Mucosa of stomach (tissue), 1 donor: ENCODE data around the gene MYO18B.

Experiments
- H3K27me3 ChIP-seq: one replicate; pipeline ENCODE4 v1.7.0; 2013; ENCODE audit warnings: mild to moderate bottlenecking, low read length; ENCODE audit not compliant: control insufficient read depth, insufficient read depth
- H3K36me3 ChIP-seq: one replicate; pipeline ENCODE4 v1.7.0; 2013; ENCODE audit warnings: low read length; ENCODE audit not compliant: control insufficient read depth, insufficient read depth
- H3K4me1 ChIP-seq: one replicate; pipeline ENCODE4 v1.7.0; 2013; ENCODE audit warnings: mild to moderate bottlenecking, low read length; ENCODE audit not compliant: control insufficient read depth, insufficient read depth
- H3K4me3 ChIP-seq: one replicate; pipeline ENCODE4 v1.7.0; 2013; ENCODE audit warnings: low read length
- H3K9ac ChIP-seq: one replicate; pipeline ENCODE4 v1.7.0; 2013; ENCODE audit warnings: mild to moderate bottlenecking, low read length, moderate library complexity
- H3K9me3 ChIP-seq: one replicate; pipeline ENCODE4 v1.7.0; 2013; ENCODE audit warnings: mild to moderate bottlenecking, low read length, moderate library complexity; ENCODE audit not compliant: control insufficient read depth
- donor health status: Pancreatic carcinoma.

MYO18B gene

GRCh38 chr22:25823276-25823675, 81.3 kb downstream of the MYO18B start:
- H3K4me3 ChIP-seq: no peak overlapping the region
- no peaks in the 10 kb centered on the region for H3K36me3 ChIP-seq
- no peaks in the 10 kb centered on the region for H3K27me3 ChIP-seq
- no peaks in the 10 kb centered on the region for H3K4me1 ChIP-seq
- H3K9me3 ChIP-seq: no peaks in the 10 kb centered on the region
- no peak overlapping the region for H3K9ac ChIP-seq

- no peaks in the 10 kb centered on the region for H3K9me3 ChIP-seq
- no peaks in the 10 kb centered on the region for H3K36me3 ChIP-seq
- H3K4me3 ChIP-seq: no peak overlapping the region
- no peak overlapping the region for H3K9ac ChIP-seq
- no peaks in the 10 kb centered on the region for H3K4me1 ChIP-seq
- H3K27me3 ChIP-seq: no peaks in the 10 kb centered on the region
Observed at GRCh38 chr22:25824828-25825423, 82.9 kb downstream of the MYO18B start.

GRCh38 chr22:25827415-25827814, 85.4 kb downstream of the MYO18B start:
- no peaks in the 10 kb centered on the region for H3K9me3 ChIP-seq
- H3K36me3 ChIP-seq: no peaks in the 10 kb centered on the region
- no peak overlapping the region for H3K4me3 ChIP-seq
- H3K27me3 ChIP-seq: no peaks in the 10 kb centered on the region
- H3K4me1 ChIP-seq: no peaks in the 10 kb centered on the region
- H3K9ac ChIP-seq: no peak overlapping the region

GRCh38 chr22:25828422-25828821, 86.4 kb downstream of the MYO18B start:
- H3K4me1 ChIP-seq: no peaks in the 10 kb centered on the region
- no peaks in the 10 kb centered on the region for H3K36me3 ChIP-seq
- no peaks in the 10 kb centered on the region for H3K27me3 ChIP-seq
- H3K4me3 ChIP-seq: no peak overlapping the region
- no peaks in the 10 kb centered on the region for H3K9me3 ChIP-seq
- H3K9ac ChIP-seq: no peak overlapping the region

GRCh38 chr22:25829237-25829636, 87.2 kb downstream of the MYO18B start:
- no peak overlapping the region for H3K9ac ChIP-seq
- no peaks in the 10 kb centered on the region for H3K9me3 ChIP-seq
- H3K4me3 ChIP-seq: no peak overlapping the region
- no peaks in the 10 kb centered on the region for H3K4me1 ChIP-seq
- no peaks in the 10 kb centered on the region for H3K27me3 ChIP-seq
- H3K36me3 ChIP-seq: no peaks in the 10 kb centered on the region

- Histone ChIP-seq H3K9ac (no peak overlapping the region), H3K27me3 (no peaks in the 10 kb centered on the region), H3K4me1 (no peaks in the 10 kb centered on the region), H3K36me3 (no peaks in the 10 kb centered on the region), H3K9me3 (no peaks in the 10 kb centered on the region), H3K4me3 (no peak overlapping the region)
Observed at GRCh38 chr22:25829808-25830777, 88.1 kb downstream of the MYO18B start.

- no peaks in the 10 kb centered on the region for H3K9me3 ChIP-seq
- no peaks in the 10 kb centered on the region for H3K36me3 ChIP-seq
- no peaks in the 10 kb centered on the region for H3K4me1 ChIP-seq
- H3K27me3 ChIP-seq: no peaks in the 10 kb centered on the region
- no peak overlapping the region for H3K9ac ChIP-seq
- no peak overlapping the region for H3K4me3 ChIP-seq
Observed at GRCh38 chr22:25833091-25833490, 91.1 kb downstream of the MYO18B start.

- Histone ChIP-seq H3K27me3 (no peaks in the 10 kb centered on the region), H3K36me3 (no peaks in the 10 kb centered on the region), H3K9me3 (no peaks in the 10 kb centered on the region), H3K4me3 (no peak overlapping the region), H3K9ac (no peak overlapping the region), H3K4me1 (no peaks in the 10 kb centered on the region)
Observed at GRCh38 chr22:25833676-25834075, 91.7 kb downstream of the MYO18B start.

- Histone ChIP-seq H3K9me3 (no peaks in the 10 kb centered on the region), H3K36me3 (no peaks in the 10 kb centered on the region), H3K4me3 (no peak overlapping the region), H3K9ac (no peak overlapping the region), H3K4me1 (no peaks in the 10 kb centered on the region), H3K27me3 (no peaks in the 10 kb centered on the region)
Observed at GRCh38 chr22:25834490-25834889, 92.5 kb downstream of the MYO18B start.

- Histone ChIP-seq H3K9ac (no peak overlapping the region), H3K36me3 (no peaks in the 10 kb centered on the region), H3K9me3 (no peaks in the 10 kb centered on the region), H3K4me1 (no peaks in the 10 kb centered on the region), H3K27me3 (no peaks in the 10 kb centered on the region), H3K4me3 (no peak overlapping the region)
Observed at GRCh38 chr22:25835348-25835747, 93.4 kb downstream of the MYO18B start.

- H3K36me3 ChIP-seq: no peaks in the 10 kb centered on the region
- no peaks in the 10 kb centered on the region for H3K27me3 ChIP-seq
- H3K9me3 ChIP-seq: no peaks in the 10 kb centered on the region
- no peak overlapping the region for H3K9ac ChIP-seq
- no peaks in the 10 kb centered on the region for H3K4me1 ChIP-seq
- H3K4me3 ChIP-seq: no peak overlapping the region
Observed at GRCh38 chr22:25837288-25837900, 95.4 kb downstream of the MYO18B start.
